Measurements from ENCODE around the gene KLF17.

GRCh38 chr1:44110916-44111315 lies 7.7 kb upstream of the KLF17 start:
- TF ChIP-seq EP300 (IDR thresholded peaks at IDR 0.05; ENCODE audit: borderline replicate concordance in 1 of 2, low read depth in 2 of 2, low read length in 2 of 2), result no peak
- no peak for TF ChIP-seq EZH2 (IDR thresholded peaks at IDR 0.05; ENCODE audit: low read depth, low read length, severe bottlenecking)
- no peak for TF ChIP-seq CHD7 (IDR thresholded peaks at IDR 0.05; ENCODE audit: insufficient replicate concordance, low read length)
- TF ChIP-seq JUND (IDR thresholded peaks at IDR 0.05; ENCODE audit: low read length), result no peak
- TF ChIP-seq, protein P1, sequence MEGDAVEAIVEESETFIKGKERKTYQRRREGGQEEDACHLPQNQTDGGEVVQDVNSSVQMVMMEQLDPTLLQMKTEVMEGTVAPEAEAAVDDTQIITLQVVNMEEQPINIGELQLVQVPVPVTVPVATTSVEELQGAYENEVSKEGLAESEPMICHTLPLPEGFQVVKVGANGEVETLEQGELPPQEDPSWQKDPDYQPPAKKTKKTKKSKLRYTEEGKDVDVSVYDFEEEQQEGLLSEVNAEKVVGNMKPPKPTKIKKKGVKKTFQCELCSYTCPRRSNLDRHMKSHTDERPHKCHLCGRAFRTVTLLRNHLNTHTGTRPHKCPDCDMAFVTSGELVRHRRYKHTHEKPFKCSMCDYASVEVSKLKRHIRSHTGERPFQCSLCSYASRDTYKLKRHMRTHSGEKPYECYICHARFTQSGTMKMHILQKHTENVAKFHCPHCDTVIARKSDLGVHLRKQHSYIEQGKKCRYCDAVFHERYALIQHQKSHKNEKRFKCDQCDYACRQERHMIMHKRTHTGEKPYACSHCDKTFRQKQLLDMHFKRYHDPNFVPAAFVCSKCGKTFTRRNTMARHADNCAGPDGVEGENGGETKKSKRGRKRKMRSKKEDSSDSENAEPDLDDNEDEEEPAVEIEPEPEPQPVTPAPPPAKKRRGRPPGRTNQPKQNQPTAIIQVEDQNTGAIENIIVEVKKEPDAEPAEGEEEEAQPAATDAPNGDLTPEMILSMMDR (IDR thresholded peaks at IDR 0.05; ENCODE audit: control extremely low read depth in 1 of 3, insufficient read depth in 1 of 3, low read depth in 1 of 3, low read length in 3 of 3), result no peak
- TF ChIP-seq CHD2 (IDR thresholded peaks at IDR 0.05; ENCODE audit: low read length), result no peak
- no peak for TF ChIP-seq CBX8 (IDR thresholded peaks at IDR 0.05; ENCODE audit: borderline replicate concordance, low read depth, low read length)

Data from H1 (cell line).